ENCODE results near the gene MAGT1. TPM values are rescaled to one million over a fixed set of nuclear protein-coding genes. Genes with fewer than 3 reads are reported as not detected.
"Not testable (repeated sequence)": the region's sequence is repeated elsewhere in the genome, so short reads cannot be mapped to it uniquely, and the experiment has no call there.

Gene MAGT1
- total RNA-seq, 2 experiments from 2014 or later, result 35.0 to 40.6 TPM

DNA sequence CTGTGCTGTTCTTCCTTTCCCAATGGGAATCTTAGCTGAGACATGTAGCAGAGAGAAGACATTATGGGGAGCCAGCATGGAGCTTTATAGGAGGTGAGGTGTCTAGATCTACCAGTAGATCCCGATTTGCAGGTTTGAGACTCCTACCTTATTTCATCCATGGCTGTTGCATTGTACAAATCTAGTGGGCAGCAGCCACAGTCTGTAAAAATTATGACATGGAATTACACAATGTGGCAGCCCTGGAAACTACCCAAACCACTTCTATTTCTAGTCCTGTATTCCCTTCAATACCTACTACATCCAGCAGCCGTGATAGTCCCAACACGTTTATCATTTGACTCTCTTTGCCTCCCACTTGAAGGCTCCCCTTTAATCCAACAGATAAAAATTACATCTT is 23.3 kb upstream of the MAGT1 start:
- ChIA-PET POLR2A (no interaction called here), CTCF (interaction anchor here (1.4 kb wide), 1 partner anchor 19 kb away, joined by 4 read pairs; the partner anchor contains the start of gene COX7B)
- Mint-ChIP-seq H3K4me1 (peaks cover 23% of the 10 kb centered on the region), H3K27me3 (no peaks in the 10 kb centered on the region), H3K9me3 (ENCODE audit: low read depth) (peaks cover 2% of the 10 kb centered on the region), H3K27ac (no peak overlapping the region), H3K4me3 (no peak overlapping the region), H3K36me3 (ENCODE audit: low read depth) (peaks cover 4% of the 10 kb centered on the region)
- intact Hi-C loops (cut with DNase I, micrococcal nuclease), result no loop called here
- DNase-seq (no peak), ATAC-seq (no peak)

DNA sequence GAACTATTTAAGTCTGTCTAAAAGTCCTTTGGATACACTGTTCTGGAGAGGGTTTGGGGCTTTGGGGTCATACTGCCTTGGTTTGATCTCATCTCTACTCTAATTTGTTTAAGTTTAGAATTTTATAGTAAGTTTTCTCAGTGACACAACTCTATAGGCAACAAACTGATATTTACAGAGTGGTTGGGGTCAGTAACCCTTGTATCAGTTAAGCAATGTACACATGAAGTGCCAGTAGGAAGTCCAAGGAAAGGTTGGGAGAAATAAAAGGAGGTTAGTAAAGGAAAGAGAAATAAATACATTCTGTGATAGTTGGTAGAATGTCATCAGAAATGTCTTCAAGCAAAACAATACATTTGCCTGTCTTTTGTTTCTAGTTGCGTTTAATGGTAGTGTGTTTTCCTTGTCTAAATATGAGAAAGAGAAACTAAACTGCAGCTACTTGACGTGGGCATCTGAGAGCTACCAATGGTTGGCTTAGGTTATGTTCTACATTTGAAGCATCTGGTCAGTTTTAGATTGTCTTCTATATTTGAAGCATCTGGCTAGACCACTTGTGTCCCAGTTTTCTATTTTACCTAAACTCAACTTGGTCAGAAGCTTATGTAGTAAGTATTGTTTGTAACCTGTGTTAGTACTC is 22.2 kb upstream of the MAGT1 start:
- H3K9me3 Mint-ChIP-seq (ENCODE audit: low read depth), result peaks cover 2% of the 10 kb centered on the region
- no peaks in the 10 kb centered on the region for H3K27me3 Mint-ChIP-seq
- peak overlapping the region; percentile 65 for H3K4me3 Mint-ChIP-seq
- ATAC-seq (peak; percentile 55), DNase-seq (no peak)
- H3K4me1 Mint-ChIP-seq, result peaks cover 28% of the 10 kb centered on the region
- ChIA-PET POLR2A (no interaction called here), CTCF (interaction anchor here (1.4 kb wide), 1 partner anchor 18 kb away, joined by 4 read pairs; the partner anchor contains the start of gene COX7B)
- intact Hi-C loops (cut with DNase I, micrococcal nuclease), result no loop called here
- H3K36me3 Mint-ChIP-seq (ENCODE audit: low read depth), result no peaks in the 10 kb centered on the region
- H3K27ac Mint-ChIP-seq, result peak overlapping the region; percentile 74

DNA sequence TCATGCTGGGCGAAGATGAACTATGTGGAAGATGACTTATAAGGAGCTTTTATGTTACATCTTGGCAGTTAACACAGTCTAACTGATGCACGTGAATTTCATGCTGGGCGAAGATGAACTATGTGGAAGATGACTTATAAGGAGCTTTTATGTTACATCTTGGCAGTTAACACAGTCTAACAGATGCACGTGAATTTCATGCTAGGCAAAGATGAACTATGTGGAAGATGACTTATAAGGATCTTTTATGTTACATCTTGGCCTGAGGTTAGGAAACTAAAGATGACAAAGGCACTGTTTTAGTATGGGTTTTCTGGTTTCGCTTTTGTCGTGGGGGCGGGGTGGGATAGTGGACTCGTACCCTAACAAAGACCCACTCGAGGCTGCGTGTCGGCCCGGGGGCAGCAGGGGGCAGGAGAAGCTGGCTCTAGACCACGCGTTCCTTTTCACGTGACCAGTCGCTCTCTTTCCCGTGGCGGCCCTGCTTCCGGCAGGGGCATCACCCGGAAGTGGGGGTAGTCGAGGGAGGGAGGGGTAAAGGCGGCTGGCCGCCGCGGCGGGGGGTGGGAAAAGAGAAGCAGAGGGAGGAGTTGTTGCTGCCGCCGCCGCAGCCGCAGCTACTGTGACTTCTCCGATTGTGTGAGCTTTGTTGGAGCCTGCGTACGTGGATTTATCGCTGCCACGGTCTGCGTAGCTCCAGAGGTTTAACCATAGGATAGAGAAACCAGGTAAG is 15.0 kb upstream of the MAGT1 start, which contains the start of gene ATP7A:
Gene ATP7A (plus strand): TSS at position 586 of the 733 bp plus-strand sequence. CDS start 60,949 bp downstream, outside the sequence.
- peaks cover 2% of the 10 kb centered on the region for H3K36me3 Mint-ChIP-seq (ENCODE audit: low read depth)
- DNase-seq, result peak; percentile 94
- peaks cover 13% of the 10 kb centered on the region for H3K4me1 Mint-ChIP-seq
- POLR2A ChIA-PET, result interaction anchor here (1.3 kb wide), 1 partner anchor 11 kb away, joined by 9 read pairs; the partner anchor contains the start of gene COX7B
- H3K27ac Mint-ChIP-seq, result peak within 1 kb of the TSS; percentile 99
- H3K4me3 Mint-ChIP-seq, result peak within 1 kb of the TSS; percentile 85
- intact Hi-C loops (cut with DNase I, micrococcal nuclease), result loop anchor here (1.0 to 5.0 kb wide), 9 partner anchors 11 to 1738 kb away; partner anchors contain the start of genes COX7B (in 2 of the 2), MAGT1 (in 1 of the 2), PBDC1 (in 1 of the 2) and PGK1 (in 1 of the 2)
- ATAC-seq, result peak; percentile 94
- no peaks in the 10 kb centered on the region for H3K27me3 Mint-ChIP-seq
- H3K9me3 Mint-ChIP-seq (ENCODE audit: low read depth), result no peaks in the 10 kb centered on the region
- CTCF ChIA-PET, result interaction anchor here (0.6 to 2.7 kb wide), 6 partner anchors 11 to 164 kb away, joined by 3 to 15 read pairs (median 4); partner anchors contain the start of genes COX7B and MAGT1

DNA sequence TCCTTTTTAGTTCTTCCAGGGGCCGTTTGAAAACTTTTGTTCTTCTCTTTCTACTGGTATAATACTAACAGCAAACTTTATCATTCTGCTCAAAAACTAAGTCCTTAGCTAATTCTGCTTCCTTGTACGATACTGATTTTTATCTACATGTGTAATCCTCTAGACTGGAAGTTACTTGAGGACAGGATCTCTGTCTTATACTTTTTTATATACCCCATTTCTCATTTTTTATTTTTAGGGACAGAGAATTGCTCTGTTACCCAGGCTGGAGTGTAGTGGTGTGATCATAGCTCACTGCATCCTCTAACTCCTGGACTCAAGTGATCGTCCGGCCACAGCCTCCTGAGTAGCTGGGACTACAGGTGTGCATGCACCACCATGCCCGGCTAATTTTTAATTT is 6.3 kb upstream of the MAGT1 start:
- POLR2A ChIA-PET, result interaction anchor here (0.6 kb wide), 1 partner anchor 66 kb away, joined by 5 read pairs; no protein-coding TSS in a partner anchor
- Mint-ChIP-seq H3K27me3 (no peaks in the 10 kb centered on the region), H3K4me1 (peaks cover 18% of the 10 kb centered on the region), H3K27ac (peak overlapping the region; percentile 72), H3K9me3 (ENCODE audit: low read depth) (no peaks in the 10 kb centered on the region), H3K4me3 (peak overlapping the region; percentile 96), H3K36me3 (ENCODE audit: low read depth) (peaks cover 31% of the 10 kb centered on the region)
- no peak for DNase-seq
- CTCF ChIA-PET, result no interaction called here
- intact Hi-C loops (cut with DNase I, micrococcal nuclease), result loop anchor here in 1 of 2 experiments (10.0 kb wide), 1 partner anchor 1263 kb away; no protein-coding TSS in a partner anchor
- no peak for ATAC-seq

DNA sequence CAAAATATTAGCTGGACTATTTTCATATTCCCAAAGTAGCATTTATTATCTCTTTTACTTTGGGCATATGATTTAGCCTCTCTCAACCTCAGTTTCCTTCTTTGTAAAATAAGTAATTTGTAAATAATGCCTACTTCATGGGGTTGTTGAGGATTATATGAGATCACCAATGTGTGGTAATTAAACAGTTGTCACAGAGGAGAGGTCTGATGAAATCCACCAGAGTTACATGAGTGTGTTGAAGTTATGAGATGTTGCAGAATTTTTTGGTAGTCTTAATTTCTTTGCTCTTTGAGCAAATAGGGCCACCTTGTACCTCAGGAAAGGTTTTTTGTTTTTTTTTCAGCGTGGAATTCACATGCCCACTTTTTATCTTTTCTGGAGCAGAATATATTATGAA is 5.5 kb upstream of the MAGT1 start:
- DNase-seq (no peak), ATAC-seq (no peak)
- H3K27me3 Mint-ChIP-seq, result no peaks in the 10 kb centered on the region
- CTCF ChIA-PET, result interaction anchor here (2.3 kb wide), 1 partner anchor 124 kb away, joined by 15 read pairs; no protein-coding TSS in a partner anchor
- peaks cover 19% of the 10 kb centered on the region for H3K4me1 Mint-ChIP-seq
- H3K4me3 Mint-ChIP-seq, result peak overlapping the region; percentile 96
- H3K27ac Mint-ChIP-seq, result peak overlapping the region; percentile 87
- no peaks in the 10 kb centered on the region for H3K9me3 Mint-ChIP-seq (ENCODE audit: low read depth)
- H3K36me3 Mint-ChIP-seq (ENCODE audit: low read depth), result peaks cover 31% of the 10 kb centered on the region
- POLR2A ChIA-PET, result interaction anchor here (0.7 kb wide), 1 partner anchor 480 kb away, joined by 3 read pairs; no protein-coding TSS in a partner anchor
- intact Hi-C loops (cut with DNase I, micrococcal nuclease), result loop anchor here in 1 of 2 experiments (10.0 kb wide), 1 partner anchor 1264 kb away; no protein-coding TSS in a partner anchor

DNA sequence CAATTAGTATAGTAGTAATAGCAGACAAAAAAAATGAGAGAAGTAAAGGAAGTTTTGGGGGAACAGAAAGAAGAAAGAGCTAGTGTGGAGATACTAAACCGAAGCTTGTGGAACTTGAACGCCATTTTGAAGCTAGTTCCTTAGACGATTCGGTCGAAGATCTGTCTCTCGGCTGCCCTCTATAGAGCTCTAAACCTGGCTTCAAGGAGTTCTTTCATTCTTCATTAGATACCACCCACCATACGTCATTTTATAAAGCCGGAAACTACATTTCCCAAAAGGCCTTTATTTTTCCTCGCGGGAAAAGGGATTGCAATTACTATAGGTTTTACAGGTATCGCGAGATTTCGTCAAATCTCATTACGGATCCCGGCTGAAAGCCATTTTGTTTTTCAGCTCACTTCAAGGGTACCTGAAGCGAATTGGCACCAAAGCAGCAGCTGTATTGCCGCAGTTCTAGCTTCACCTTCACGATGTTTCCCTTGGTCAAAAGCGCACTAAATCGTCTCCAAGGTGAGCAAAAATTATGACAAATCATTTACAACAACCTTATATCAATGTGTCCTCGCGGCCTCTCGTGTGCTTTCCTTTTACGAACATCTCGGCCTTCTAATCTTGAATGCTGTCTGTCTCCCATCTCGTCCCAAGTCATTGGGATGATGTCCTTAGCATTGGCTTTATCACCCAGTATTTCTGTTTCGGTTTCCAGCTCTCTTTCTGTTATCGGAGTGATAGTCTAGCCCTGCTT is 4.0 kb upstream of the MAGT1 start, which contains the start of gene COX7B:
Gene COX7B (plus strand): TSS at position 388 of the 748 bp plus-strand sequence. CDS start 86 bp downstream, at position 474.
- Mint-ChIP-seq H3K27me3 (no peaks in the 10 kb centered on the region), H3K4me1 (peaks cover 20% of the 10 kb centered on the region), H3K9me3 (ENCODE audit: low read depth) (no peaks in the 10 kb centered on the region), H3K27ac (peak within 1 kb of the TSS; percentile 97), H3K36me3 (ENCODE audit: low read depth) (peaks cover 28% of the 10 kb centered on the region), H3K4me3 (peak within 1 kb of the TSS; percentile 96)
- DNase-seq (peak; percentile 71), ATAC-seq (peak; percentile 70)
- intact Hi-C loops (cut with DNase I, micrococcal nuclease), result loop anchor here (1.0 to 10.0 kb wide), 9 partner anchors 11 to 1727 kb away; partner anchors contain the start of genes ATP7A (in 2 of the 2), PGK1 (in 2 of the 2), ATRX (in 1 of the 2) and FGF16 (in 1 of the 2)
- ChIA-PET CTCF (interaction anchor here (0.6 to 2.3 kb wide), 16 partner anchors 8 to 1049 kb away, joined by 3 to 15 read pairs (median 3); partner anchors contain the start of genes ATP7A and PGK1), POLR2A (interaction anchor here (0.5 to 1.2 kb wide), 4 partner anchors 11 to 265 kb away, joined by 3 to 9 read pairs (median 4); partner anchors contain the start of gene ATP7A)

DNA sequence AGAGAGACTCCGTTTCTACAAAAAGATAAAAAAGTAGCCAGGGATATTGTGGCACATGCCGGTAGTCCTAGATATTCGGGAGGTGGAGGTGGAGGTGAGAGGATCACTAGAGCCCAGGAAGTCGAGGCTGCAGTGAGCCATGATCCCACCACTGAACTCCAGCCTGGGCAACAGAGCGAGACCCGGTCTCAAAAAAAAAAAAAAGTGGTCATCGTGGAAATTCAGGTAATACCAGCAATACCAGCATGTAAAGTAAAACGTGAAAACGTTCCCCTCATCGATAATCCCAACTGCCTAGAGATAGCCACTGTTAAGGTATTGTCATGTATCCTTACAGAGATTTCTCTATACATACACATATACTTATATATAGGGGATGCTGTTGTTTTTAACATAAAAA is 1.5 kb downstream of the MAGT1 start:
- Mint-ChIP-seq H3K36me3 (ENCODE audit: low read depth) (peaks cover 12% of the 10 kb centered on the region), H3K4me3 (peak overlapping the region; percentile 96), H3K27me3 (no peaks in the 10 kb centered on the region), H3K27ac (no peak overlapping the region), H3K4me1 (peaks cover 24% of the 10 kb centered on the region), H3K9me3 (ENCODE audit: low read depth) (no peaks in the 10 kb centered on the region)
- DNase-seq (no peak), ATAC-seq (no peak)
- ChIA-PET POLR2A (no interaction called here), CTCF (interaction anchor here (2.1 kb wide), 1 partner anchor 17 kb away, joined by 4 read pairs; the partner anchor contains the start of gene ATP7A)
- intact Hi-C loops (cut with DNase I, micrococcal nuclease), result loop anchor here (10.0 kb wide), 2 partner anchors 621 to 1469 kb away; partner anchors contain the start of gene MAGEE1 (in 1 of the 2)

DNA sequence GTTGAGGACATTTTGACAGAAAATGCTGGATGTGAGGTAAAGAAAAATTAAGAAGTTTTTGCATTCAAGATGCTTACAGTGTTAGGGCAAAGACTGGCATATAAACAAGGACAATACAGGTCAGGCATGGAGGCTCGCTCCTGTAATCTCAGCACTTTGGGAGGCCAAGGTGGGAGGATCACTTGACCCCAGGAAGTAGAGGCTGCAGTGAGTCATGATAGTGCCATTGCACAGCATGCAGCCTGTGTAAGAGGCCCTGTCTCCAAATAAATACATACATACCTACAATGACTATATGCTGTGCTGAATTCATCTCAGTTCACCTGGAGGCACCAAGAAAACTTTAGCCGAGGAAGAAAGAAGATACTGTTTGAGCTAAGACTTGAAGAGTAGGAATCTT is 2.3 kb downstream of the MAGT1 start:
- DNase-seq, result no peak

DNA sequence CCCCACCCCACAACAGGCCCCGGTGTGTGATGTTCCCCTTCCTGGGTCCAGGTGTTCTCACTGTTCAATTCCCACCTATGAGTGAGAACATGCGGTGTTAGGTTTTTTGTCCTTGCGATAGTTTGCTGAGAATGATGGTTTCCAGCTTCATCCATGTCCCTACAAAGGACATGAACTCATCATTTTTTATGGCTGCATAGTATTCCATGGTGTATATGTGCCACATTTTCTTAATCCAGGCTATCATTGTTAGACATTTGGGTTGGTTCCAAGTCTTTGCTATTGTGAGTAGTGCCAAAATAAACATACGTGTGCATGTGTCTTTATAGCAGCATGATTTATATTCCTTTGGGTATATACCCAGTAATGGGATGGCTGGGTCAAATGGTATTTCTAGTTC is 13.8 kb downstream of the MAGT1 start:
- POLR2A ChIA-PET; H3K27me3 Mint-ChIP-seq; H3K4me1 Mint-ChIP-seq; CTCF ChIA-PET; ATAC-seq; H3K4me3 Mint-ChIP-seq; H3K27ac Mint-ChIP-seq; H3K36me3 Mint-ChIP-seq (ENCODE audit: low read depth); intact Hi-C loops (cut with DNase I, micrococcal nuclease); DNase-seq; H3K9me3 Mint-ChIP-seq (ENCODE audit: low read depth): not testable (repeated sequence)

More for the DNA sequence above, 2.3 kb downstream of the MAGT1 start:
- H3K4me1 Mint-ChIP-seq, result peaks cover 24% of the 10 kb centered on the region
- H3K27ac Mint-ChIP-seq, result peak overlapping the region; percentile 82
- H3K4me3 Mint-ChIP-seq, result peak overlapping the region; percentile 96
- CTCF ChIA-PET, result interaction anchor here (1.0 kb wide), 1 partner anchor 132 kb away, joined by 4 read pairs; no protein-coding TSS in a partner anchor
- POLR2A ChIA-PET, result no interaction called here
- intact Hi-C loops (cut with DNase I, micrococcal nuclease), result loop anchor here (10.0 kb wide), 2 partner anchors 622 to 1468 kb away; partner anchors contain the start of gene MAGEE1 (in 1 of the 2)
- H3K36me3 Mint-ChIP-seq (ENCODE audit: low read depth), result peaks cover 12% of the 10 kb centered on the region
- ATAC-seq, result no peak
- H3K27me3 Mint-ChIP-seq, result no peaks in the 10 kb centered on the region
- no peaks in the 10 kb centered on the region for H3K9me3 Mint-ChIP-seq (ENCODE audit: low read depth)

DNA sequence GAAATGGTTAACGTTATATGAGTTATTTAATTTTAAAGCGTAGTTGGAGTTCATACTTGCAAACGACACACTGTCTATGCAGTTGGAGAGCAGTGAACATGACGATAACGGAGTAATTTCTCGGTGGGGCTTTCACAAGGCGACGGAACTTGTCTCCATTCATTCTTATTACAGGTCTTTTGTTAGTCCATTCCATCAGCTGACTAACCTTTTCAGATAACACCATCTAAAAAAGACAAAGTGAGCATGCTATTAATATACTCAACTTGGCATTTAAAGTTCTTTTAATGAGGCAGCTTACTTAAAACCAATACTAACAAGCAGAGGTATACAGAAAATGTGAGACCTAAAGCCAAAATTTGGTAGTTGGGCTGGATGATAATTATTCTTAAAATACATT is 19.9 kb downstream of the MAGT1 start:
- ChIA-PET CTCF (no interaction called here), POLR2A (no interaction called here)
- H3K27me3 Mint-ChIP-seq, result no peaks in the 10 kb centered on the region
- no peak overlapping the region for H3K27ac Mint-ChIP-seq
- DNase-seq (no peak), ATAC-seq (no peak)
- peaks cover 17% of the 10 kb centered on the region for H3K36me3 Mint-ChIP-seq (ENCODE audit: low read depth)
- H3K9me3 Mint-ChIP-seq (ENCODE audit: low read depth), result no peaks in the 10 kb centered on the region
- no peak overlapping the region for H3K4me3 Mint-ChIP-seq
- intact Hi-C loops (cut with DNase I, micrococcal nuclease), result loop anchor here in 1 of 2 experiments (5.0 kb wide), 1 partner anchor 163 kb away; no protein-coding TSS in a partner anchor
- peaks cover 4% of the 10 kb centered on the region for H3K4me1 Mint-ChIP-seq
